IMR-90 (cell line): ENCODE results near the gene NFKBIZ. TPM values are rescaled to one million over a fixed set of nuclear protein-coding genes. Genes with fewer than 3 reads are reported as not detected.

Experiments
- ATAC-seq: fragments of 200-7000 bp; cut with Tn5 transposase; 2 replicates; pipeline ENCODE4 v1.9.1; 2020; ENCODE audit warnings: low read depth, mild to moderate bottlenecking, moderate library complexity
- BruUV-seq: library from RNA; stranded (reverse); fragments of 400-500 nt; replicated peaks from 2 replicates; lab custom pipeline; 2021; lab: Mats Ljungman, UMichigan
- CTCF ChIA-PET: fragments of 300-600 bp; formaldehyde crosslinking; extraction: SDS; loops from one replicate; lab custom pipeline; 2021; ENCODE audit warnings: antibody characterized with exemption; lab: Yijun Ruan, JAX
- POLR2A ChIA-PET: fragments of 300-600 bp; sonication (Branson Sonifier 250); formaldehyde crosslinking; loops from one replicate; lab custom pipeline; 2022; ENCODE audit warnings: antibody characterized with exemption; ENCODE audit not compliant: unreplicated experiment; lab: Charles Lee
- DNase-seq: peaks from one replicate; pipeline ENCODE4 v3.0.0; 2013
- H2AFZ ChIP-seq: replicated peaks from 2 replicates; pipeline ENCODE3; 2013; ENCODE audit warnings: low read length, mild to moderate bottlenecking; ENCODE audit not compliant: poor library complexity
- H2AK5ac ChIP-seq: 2 replicates; pipeline ENCODE4 v1.6.1; 2013; ENCODE audit warnings: low read depth, low read length, inconsistent platforms
- H2AK9ac ChIP-seq: replicated peaks from 2 replicates; pipeline ENCODE3; 2013; ENCODE audit warnings: mild to moderate bottlenecking, low read depth, low read length, moderate library complexity; ENCODE audit not compliant: poor library complexity
- H2BK120ac ChIP-seq: 2 replicates; pipeline ENCODE4 v1.6.1; 2013; ENCODE audit warnings: low read depth, low read length, inconsistent platforms
- H2BK15ac ChIP-seq: 3 replicates; pipeline ENCODE4 v1.6.1; 2013; ENCODE audit warnings: low read depth, low read length, inconsistent platforms
- H2BK20ac ChIP-seq: 2 replicates; pipeline ENCODE4 v1.6.1; 2013; ENCODE audit warnings: low read depth, mild to moderate bottlenecking, inconsistent platforms, low read length, moderate library complexity
- H2BK5ac ChIP-seq: 2 replicates; pipeline ENCODE4 v1.6.1; 2013; ENCODE audit warnings: mild to moderate bottlenecking, low read depth, low read length, inconsistent platforms; ENCODE audit not compliant: poor library complexity, severe bottlenecking
- H3K14ac ChIP-seq: replicated peaks from 2 replicates; pipeline ENCODE4 v1.6.1; 2013; ENCODE audit warnings: low read depth, low read length, inconsistent platforms
- H3K18ac ChIP-seq: 2 replicates; pipeline ENCODE4 v1.6.1; 2013; ENCODE audit warnings: low read depth, low read length, control low read depth
- H3K23ac ChIP-seq: 2 replicates; pipeline ENCODE4 v1.6.1; 2013; ENCODE audit warnings: low read depth, low read length, inconsistent platforms
- H3K27ac ChIP-seq: 2 replicates; pipeline ENCODE4 v1.5.1; 2013; ENCODE audit warnings: mild to moderate bottlenecking, control low read depth, low read length; ENCODE audit not compliant: insufficient read depth
- H3K27me3 ChIP-seq: 2 replicates; pipeline ENCODE4 v1.6.1; 2013; ENCODE audit warnings: low read length; ENCODE audit not compliant: control insufficient read depth, insufficient read depth
- H3K36me3 ChIP-seq: 2 replicates; pipeline ENCODE4 v1.6.1; 2013; ENCODE audit warnings: low read length, mixed read lengths; ENCODE audit not compliant: control insufficient read depth, insufficient read depth
- H3K4ac ChIP-seq: 2 replicates; pipeline ENCODE4 v1.6.1; 2013; ENCODE audit warnings: low read depth, low read length, inconsistent platforms
- H3K4me1 ChIP-seq: 2 replicates; pipeline ENCODE4 v1.6.1; 2013; ENCODE audit warnings: low read length, mixed read lengths; ENCODE audit not compliant: control insufficient read depth, insufficient read depth
- H3K4me2 ChIP-seq: 2 replicates; pipeline ENCODE4 v1.6.1; 2013; ENCODE audit warnings: low read depth, mild to moderate bottlenecking, control low read depth, low read length, moderate library complexity
- H3K4me3 ChIP-seq: 2 replicates; pipeline ENCODE4 v1.5.1; 2013; ENCODE audit warnings: low read depth, mild to moderate bottlenecking, control low read depth, low read length, moderate library complexity; ENCODE audit not compliant: insufficient read depth
- H3K56ac ChIP-seq: 2 replicates; pipeline ENCODE4 v1.6.1; 2013; ENCODE audit warnings: low read length, inconsistent platforms; ENCODE audit not compliant: insufficient read depth; ENCODE audit errors: extremely low read depth
- H3K79me1 ChIP-seq, 2 experiments: 2 replicates each; pipeline ENCODE4 v1.6.1; 2013; ENCODE audit warnings: low read length in 2 of 2, inconsistent platforms in 1 of 2, low read depth in 1 of 2
- H3K9ac ChIP-seq: 2 replicates; pipeline ENCODE4 v1.6.1; 2013; ENCODE audit warnings: low read depth, low read length, control low read depth
- H3K9me1 ChIP-seq: 2 replicates; pipeline ENCODE4 v1.6.1; 2013; ENCODE audit warnings: low read length, inconsistent platforms; ENCODE audit not compliant: insufficient read depth
- H3K9me3 ChIP-seq: 2 replicates; pipeline ENCODE4 v1.6.1; 2013; ENCODE audit warnings: low read length; ENCODE audit not compliant: control insufficient read depth, insufficient read depth
- H4K20me1 ChIP-seq: 2 replicates; pipeline ENCODE4 v1.6.1; 2013; ENCODE audit warnings: low read length, inconsistent platforms; ENCODE audit not compliant: insufficient read depth
- H4K5ac ChIP-seq: 2 replicates; pipeline ENCODE4 v1.6.1; 2013; ENCODE audit warnings: mild to moderate bottlenecking, low read depth, low read length, control low read depth
- H4K8ac ChIP-seq, 2 experiments: 2 replicates each; pipeline ENCODE4 v1.6.1; 2013; ENCODE audit warnings: low read depth in 2 of 2, low read length in 2 of 2, control low read depth in 1 of 2, inconsistent platforms in 1 of 2
- H4K91ac ChIP-seq: 2 replicates; pipeline ENCODE4 v1.6.1; 2013; ENCODE audit warnings: low read depth, low read length, inconsistent platforms; ENCODE audit not compliant: insufficient read depth
- BHLHE40 ChIP-seq: fragments of 150-350 bp; IDR thresholded peaks from 2 replicates; pipeline ENCODE4 v1.6.1; 2016; ENCODE audit warnings: mild to moderate bottlenecking, low read depth, low read length
- CEBPB ChIP-seq: IDR thresholded peaks from 2 replicates; pipeline ENCODE4 v1.6.1; 2012; ENCODE audit warnings: low read depth, low read length, improper control_type of control experiment
- CHD1 ChIP-seq: IDR thresholded peaks from 2 replicates; pipeline ENCODE4 v1.6.1; 2012; ENCODE audit warnings: low read depth, low read length, improper control_type of control experiment
- FOS ChIP-seq: fragments of 150-350 bp; IDR thresholded peaks from 2 replicates; pipeline ENCODE4 v1.6.1; 2016; ENCODE audit warnings: low read depth, low read length
- MAZ ChIP-seq: IDR thresholded peaks from 2 replicates; pipeline ENCODE4 v1.6.1; 2012; ENCODE audit warnings: low read depth, mild to moderate bottlenecking, low read length, improper control_type of control experiment, moderate library complexity, borderline replicate concordance
- POLR2A ChIP-seq: IDR thresholded peaks from 2 replicates; pipeline ENCODE4 v1.6.1; 2012; ENCODE audit warnings: mild to moderate bottlenecking, low read depth, low read length
- RAD21 ChIP-seq: IDR thresholded peaks from 2 replicates; pipeline ENCODE4 v1.6.1; 2012; ENCODE audit warnings: low read length, improper control_type of control experiment
- RCOR1 ChIP-seq: IDR thresholded peaks from 2 replicates; pipeline ENCODE4 v1.6.1; 2012; ENCODE audit warnings: mild to moderate bottlenecking, low read length, improper control_type of control experiment; ENCODE audit not compliant: insufficient replicate concordance
- RFX5 ChIP-seq: IDR thresholded peaks from 2 replicates; pipeline ENCODE4 v1.8.0; 2012; ENCODE audit warnings: low read depth, mild to moderate bottlenecking, low read length, moderate library complexity
- SMC3 ChIP-seq: fragments of 150-350 bp; IDR thresholded peaks from 2 replicates; pipeline ENCODE4 v1.6.1; 2016; ENCODE audit warnings: low read depth, mild to moderate bottlenecking, antibody characterized with exemption, low read length, moderate library complexity
- WGBS, 2 experiments: methylation state at CpG; one replicate each; pipeline versions ENCODE4 v1.1.5 to v1.1.7; 2013; ENCODE audit warnings: missing lambda C conversion rate in 2 of 2; ENCODE audit not compliant: insufficient read length in 1 of 2; ENCODE audit errors: extremely low coverage in 2 of 2; 5-methylcytosine and 5-hydroxymethylcytosine counted together
- dilution Hi-C: fragments of 300-500 bp; cut with HindIII; formaldehyde crosslinking; loops from one replicate; pipeline ENCODE4 v1.14.3; 2018; ENCODE audit warnings: low sequenced_read_pairs; ENCODE audit not compliant: unreplicated experiment
- in situ Hi-C: fragments of 300-500 bp; cut with MboI; formaldehyde crosslinking; loops from 3 replicates; pipeline ENCODE4 v1.14.3; 2019; ENCODE audit warnings: low sequenced_read_pairs, inconsistent platforms, mixed read lengths
- intact Hi-C: fragments of 100-400 bp; cut with micrococcal nuclease; formaldehyde crosslinking; loops from 2 replicates; pipeline ENCODE4 v1.10.0; 2022
- polyA plus RNA-seq, 3 experiments: library from polyadenylated mRNA; depleted of rRNA; stranded (reverse); fragments of >200 nt; gene quantifications; 2 replicates each; pipeline ENCODE4 v1.2.3, GENCODE V29; 2012; ENCODE audit warnings: low replicate concordance in 1 of 3
- total RNA-seq: library from RNA; depleted of rRNA; stranded (reverse); fragments of >200 nt; gene quantifications from 2 replicates; pipeline ENCODE4 v1.2.3, GENCODE V29; 2012
- TF ChIP-seq, protein P1 (sequence below): conservative IDR thresholded peaks from 2 replicates; pipeline ENCODE4 v1.5.1; 2012; ENCODE audit warnings: mild to moderate bottlenecking, low read depth, low read length, improper control_type of control experiment

NFKBIZ gene
- total and polyA plus RNA-seq, 2 of the 4 experiments (the other 2 are of a cell fraction), result 35.0 to 40.9 TPM

DNA sequence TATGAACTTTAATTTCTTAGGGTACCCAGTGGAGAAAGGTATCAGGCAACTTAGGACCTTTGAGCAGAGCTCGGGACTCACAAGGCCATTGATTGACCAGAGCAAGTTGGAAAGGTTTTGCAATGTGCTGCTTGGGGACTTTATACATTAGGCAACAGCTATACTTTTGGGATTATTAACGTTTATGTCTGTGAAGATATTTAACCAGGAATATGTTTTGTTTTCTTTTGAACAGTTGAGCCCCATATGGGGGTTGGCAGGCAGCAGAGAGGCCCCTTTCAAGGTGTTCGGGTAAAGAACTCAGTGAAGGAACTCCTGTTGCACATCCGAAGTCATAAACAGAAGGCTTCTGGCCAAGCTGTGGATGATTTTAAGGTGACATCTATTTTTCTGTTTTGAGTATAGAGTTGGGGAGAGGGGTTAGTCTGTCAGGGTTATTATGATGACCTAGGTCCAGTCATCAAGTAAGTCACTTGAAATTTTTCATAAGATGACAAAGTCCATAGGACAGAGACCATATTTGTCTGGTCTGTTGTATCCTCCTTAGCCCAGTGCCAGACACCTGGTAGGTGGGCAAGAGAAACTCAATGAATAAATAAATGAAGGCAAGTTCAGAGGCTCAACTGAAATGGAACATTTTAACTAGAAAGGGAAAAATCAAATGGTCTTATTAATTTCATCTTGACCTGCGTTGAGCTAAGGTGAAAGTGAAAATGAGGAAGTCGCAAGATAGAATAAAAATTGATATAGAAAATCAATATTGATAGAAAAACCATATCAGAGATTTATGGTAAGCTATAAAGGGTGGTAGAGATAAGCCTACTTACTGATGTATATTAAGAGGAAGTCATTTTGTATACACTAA is 2.8 kb downstream of the NFKBIZ start:
- intact Hi-C loops (loop anchor here (2.0 to 5.0 kb wide), 2 partner anchors 40 to 89 kb away; no protein-coding TSS in a partner anchor), in situ Hi-C loops (no loop called here), dilution Hi-C loops (no loop called here)
- Histone ChIP-seq H3K27me3 (no peaks in the 10 kb centered on the region), H3K4me2 (peak overlapping the region; percentile 92), H3K79me1 (peaks cover 26 to 52% of the 10 kb centered on the region in 2 experiments), H3K9me3 (no peaks in the 10 kb centered on the region), H3K36me3 (peaks cover 44% of the 10 kb centered on the region), H3K9me1 (peaks cover 18% of the 10 kb centered on the region), H3K4me3 (peak overlapping the region; percentile 96), H2BK15ac (no peak overlapping the region), H2BK20ac (no peak overlapping the region), H3K27ac (peak overlapping the region; percentile 6; the same call in 1 of the 2 replicates), H3K9ac (peak overlapping the region; percentile 100; the same call in 1 of the 2 replicates), H4K91ac (no peak overlapping the region), H2AK9ac (no peak overlapping the region), H3K14ac (peak overlapping the region; percentile 42), H4K20me1 (peaks cover 61% of the 10 kb centered on the region), H4K8ac (no peak overlapping the region), H3K23ac (peak overlapping the region; percentile 83; the same call in 1 of the 2 replicates), H2AK5ac (no peak overlapping the region), H2AFZ (no peak overlapping the region), H3K18ac (no peak overlapping the region; the same call in 1 of the 2 replicates), H3K4me1 (peaks cover 12% of the 10 kb centered on the region), H2BK120ac (no peak overlapping the region), H3K56ac (no peak overlapping the region), H2BK5ac (peak overlapping the region; percentile 91), H4K5ac (no peak overlapping the region; the same call in 1 of the 2 replicates), H3K4ac (peak overlapping the region; percentile 9; the same call in 1 of the 2 replicates)
- ChIA-PET CTCF (interaction anchor here (0.7 to 1.2 kb wide), 2 partner anchors 84 to 377 kb away, joined by 4 to 10 read pairs; no protein-coding TSS in a partner anchor), POLR2A (interaction anchor here (1.0 kb wide), 1 partner anchor 373 kb away, joined by 3 read pairs; no protein-coding TSS in a partner anchor)
- WGBS, 2 experiments, result 100% methylated on average over 2 of the region's 6 CpGs; no CpG with 5 or more reads in 1 of the 2 experiments
- DNase-seq (no peak), ATAC-seq (no peak)
- no TSS peak for BruUV-seq
- TF ChIP-seq FOS (no peak), RCOR1 (no peak), MAZ (no peak), SMC3 (no peak), BHLHE40 (no peak), POLR2A (peak; percentile 36; the same call in 1 of the 2 replicates), RAD21 (no peak), CEBPB (0 out of 2 replicates have a peak, but pooled peaks have one; percentile 13), RFX5 (no peak), CHD1 (no peak)
- TF ChIP-seq, protein P1, sequence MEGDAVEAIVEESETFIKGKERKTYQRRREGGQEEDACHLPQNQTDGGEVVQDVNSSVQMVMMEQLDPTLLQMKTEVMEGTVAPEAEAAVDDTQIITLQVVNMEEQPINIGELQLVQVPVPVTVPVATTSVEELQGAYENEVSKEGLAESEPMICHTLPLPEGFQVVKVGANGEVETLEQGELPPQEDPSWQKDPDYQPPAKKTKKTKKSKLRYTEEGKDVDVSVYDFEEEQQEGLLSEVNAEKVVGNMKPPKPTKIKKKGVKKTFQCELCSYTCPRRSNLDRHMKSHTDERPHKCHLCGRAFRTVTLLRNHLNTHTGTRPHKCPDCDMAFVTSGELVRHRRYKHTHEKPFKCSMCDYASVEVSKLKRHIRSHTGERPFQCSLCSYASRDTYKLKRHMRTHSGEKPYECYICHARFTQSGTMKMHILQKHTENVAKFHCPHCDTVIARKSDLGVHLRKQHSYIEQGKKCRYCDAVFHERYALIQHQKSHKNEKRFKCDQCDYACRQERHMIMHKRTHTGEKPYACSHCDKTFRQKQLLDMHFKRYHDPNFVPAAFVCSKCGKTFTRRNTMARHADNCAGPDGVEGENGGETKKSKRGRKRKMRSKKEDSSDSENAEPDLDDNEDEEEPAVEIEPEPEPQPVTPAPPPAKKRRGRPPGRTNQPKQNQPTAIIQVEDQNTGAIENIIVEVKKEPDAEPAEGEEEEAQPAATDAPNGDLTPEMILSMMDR, result no peak
